Urinary bladder (tissue), 4 donors: Measurements from ENCODE around the gene EDAR. TPM values are rescaled to one million over a fixed set of nuclear protein-coding genes. Genes with fewer than 3 reads are reported as not detected.

Experiments
- DNase-seq: peaks from one replicate; pipeline ENCODE4 v3.0.0-alpha.2; 2015; ENCODE audit errors: extremely low spot score
- H3K27ac ChIP-seq: one replicate; pipeline ENCODE4 v1.5.1; 2013; ENCODE audit warnings: low read depth, mild to moderate bottlenecking, moderate library complexity
- H3K36me3 ChIP-seq: one replicate; pipeline ENCODE4 v1.6.1; 2013; ENCODE audit warnings: mild to moderate bottlenecking, moderate library complexity; ENCODE audit not compliant: insufficient read depth
- H3K4me1 ChIP-seq: one replicate; pipeline ENCODE4 v1.6.1; 2013; ENCODE audit warnings: mild to moderate bottlenecking, moderate library complexity; ENCODE audit not compliant: insufficient read depth
- H3K4me3 ChIP-seq: one replicate; pipeline ENCODE4 v1.5.1; 2013; ENCODE audit warnings: low read depth, low read length
- WGBS: extraction: QIAGEN DNeasy Blood & Tissue Kit; methylation state at CpG from one replicate; pipeline ENCODE4 v1.1.7; 2013; 5-methylcytosine and 5-hydroxymethylcytosine counted together
- polyA plus RNA-seq: library from polyadenylated mRNA; stranded (reverse); fragments of 200-250 nt; gene quantifications from one replicate; pipeline ENCODE4 v1.2.3, GENCODE V29; 2013
- total RNA-seq: library from RNA; depleted of rRNA; stranded (reverse); fragments of >200 nt; gene quantifications from one replicate; pipeline ENCODE4 v1.2.3, GENCODE V29; 2014
- donor health status: healthy with polysubstance abuse.
- donor health status: healthy.

The EDAR gene
- total and polyA plus RNA-seq, 2 donors: 1.7 to 3.9 TPM

DNA sequence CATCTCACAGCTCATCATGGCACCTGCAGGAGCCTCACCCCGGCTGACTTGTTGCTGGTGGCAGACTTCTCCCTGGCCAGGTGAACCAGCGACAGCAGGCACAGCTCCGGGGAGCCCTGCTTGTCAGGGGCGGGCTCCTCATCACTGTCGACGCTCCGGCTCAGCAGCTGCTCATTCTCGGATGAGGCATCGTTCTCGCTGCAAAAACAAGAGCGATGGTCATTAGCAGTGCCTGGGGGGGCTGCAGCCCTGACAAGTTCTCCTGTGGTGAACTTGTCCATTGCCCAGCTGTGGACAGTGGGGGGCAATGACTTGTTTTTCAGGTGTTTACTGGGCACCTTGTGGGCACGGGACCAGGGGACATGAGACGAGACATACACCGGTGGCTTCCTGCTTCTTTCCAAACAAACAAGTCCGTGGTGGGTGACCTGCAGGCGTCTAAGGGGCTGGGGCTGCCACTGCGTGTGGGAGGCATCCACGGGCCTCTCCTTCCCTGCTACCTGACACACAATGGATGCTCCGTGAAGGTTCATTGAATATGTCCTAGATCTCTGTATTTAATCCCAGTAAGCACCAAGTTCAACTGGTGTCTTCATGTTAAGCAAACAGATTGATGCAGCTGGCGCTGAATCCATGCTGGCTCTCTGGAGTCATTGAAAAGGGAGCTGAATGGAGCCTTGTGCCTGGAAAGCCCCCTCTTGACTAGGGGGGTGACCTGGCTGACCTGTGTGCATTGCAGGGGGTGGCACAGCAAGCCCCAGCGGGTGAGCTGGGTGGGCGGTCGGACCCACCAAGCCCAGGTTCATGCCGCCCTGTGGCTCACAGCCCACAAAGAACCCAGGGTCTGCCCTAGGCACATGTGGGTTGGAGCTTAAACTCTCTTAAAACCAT is 81.0 kb downstream of the EDAR start:
- 85% methylated on average over 24 of the region's 24 CpGs for WGBS
- DNase-seq: no peak

DNA sequence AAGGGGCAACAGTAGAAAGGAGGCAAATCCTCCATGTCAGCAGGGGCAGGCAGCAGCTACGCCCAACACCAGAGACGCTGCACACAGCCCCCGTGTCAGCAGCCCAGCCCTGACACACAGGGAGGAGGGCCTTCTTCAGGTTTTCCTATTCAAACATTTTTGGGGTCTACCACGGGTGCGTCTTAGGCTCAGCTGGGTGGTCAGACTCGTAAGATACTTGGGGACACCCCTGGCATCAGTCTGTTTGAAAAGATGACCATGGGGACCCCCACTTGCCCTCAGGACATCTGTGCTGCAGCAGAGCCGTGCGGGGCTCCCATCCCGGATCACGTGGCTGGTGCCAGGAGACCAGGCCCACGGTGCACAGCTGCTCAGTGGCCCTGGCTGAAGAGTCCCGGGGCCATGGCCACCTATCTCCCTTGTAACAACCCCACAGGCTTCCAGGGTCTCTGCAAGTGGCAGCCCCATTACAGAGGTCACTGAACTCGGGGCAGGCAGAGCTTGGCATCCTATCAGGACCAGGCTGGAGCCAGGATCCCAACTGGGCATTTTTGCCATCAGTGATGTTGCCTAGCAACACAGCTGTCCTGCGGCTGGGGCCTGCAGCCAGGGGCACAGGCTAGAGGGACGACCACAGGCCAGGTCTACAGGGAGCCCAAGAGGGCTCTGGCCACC is 82.5 kb downstream of the EDAR start:
- 85% methylated on average over 15 of the region's 15 CpGs for WGBS
- Histone ChIP-seq H3K27ac (no peak overlapping the region), H3K36me3 (no peaks in the 10 kb centered on the region), H3K4me3 (no peak overlapping the region), H3K4me1 (no peaks in the 10 kb centered on the region)
- no peak for DNase-seq

More for the DNA sequence above, 81.0 kb downstream of the EDAR start:
- Histone ChIP-seq H3K36me3 (no peaks in the 10 kb centered on the region), H3K4me3 (no peak overlapping the region), H3K27ac (no peak overlapping the region), H3K4me1 (no peaks in the 10 kb centered on the region)

DNA sequence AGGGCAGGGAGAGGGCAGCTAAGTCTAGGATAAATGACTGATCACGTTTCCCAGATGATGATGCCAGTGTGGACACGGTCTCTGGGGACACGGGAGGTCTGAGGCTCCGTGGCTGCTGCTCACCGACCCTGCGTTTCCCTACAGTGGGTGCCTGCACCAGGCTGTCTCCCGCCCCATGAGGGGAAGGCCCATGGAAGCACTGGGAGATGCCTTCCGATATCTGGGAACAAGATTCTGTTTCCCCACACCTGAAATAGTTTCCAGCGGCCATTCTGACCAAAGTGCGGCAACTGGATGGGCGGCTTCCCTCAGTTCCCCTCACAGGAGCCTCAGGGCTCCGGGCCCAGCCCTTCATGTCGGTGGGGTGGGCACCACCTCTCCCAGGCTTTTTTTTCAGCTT is 83.1 kb downstream of the EDAR start:
- Histone ChIP-seq H3K4me3 (no peak overlapping the region), H3K27ac (no peak overlapping the region), H3K36me3 (no peaks in the 10 kb centered on the region), H3K4me1 (no peaks in the 10 kb centered on the region)
- 88% methylated on average over 13 of the region's 13 CpGs for WGBS
- no peak for DNase-seq

- WGBS: 45% methylated on average over 3 of the region's 3 CpGs
- DNase-seq: no peak
- H3K27ac ChIP-seq: no peak overlapping the region
- H3K36me3 ChIP-seq: no peaks in the 10 kb centered on the region
- H3K4me3 ChIP-seq: no peak overlapping the region
- no peaks in the 10 kb centered on the region for H3K4me1 ChIP-seq
These were observed 83.8 kb downstream of the EDAR start for GRCh38 chr2:108905176-108905575.

DNA sequence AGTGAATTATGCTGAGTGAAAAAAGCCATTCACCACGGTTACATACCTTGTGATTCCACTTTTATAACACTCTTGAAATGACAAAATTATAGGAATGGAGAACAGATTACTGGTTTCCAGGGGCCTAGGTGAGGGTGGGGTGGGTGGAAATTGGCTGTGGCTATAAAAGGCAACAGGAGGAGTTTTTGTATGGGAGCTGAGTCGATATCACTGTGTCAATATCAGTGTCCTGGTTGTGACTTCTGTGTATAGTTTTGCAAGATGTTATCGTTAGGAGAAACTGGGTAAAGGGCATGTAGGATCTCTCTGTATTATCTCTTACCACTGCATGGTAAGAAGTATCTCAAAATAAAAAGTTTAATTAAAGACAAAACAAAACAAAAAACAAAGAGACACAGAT is 84.3 kb downstream of the EDAR start:
- DNase-seq: no peak
- WGBS: 74% methylated on average over 3 of the region's 3 CpGs
- no peaks in the 10 kb centered on the region for H3K36me3 ChIP-seq
- no peak overlapping the region for H3K4me3 ChIP-seq
- no peak overlapping the region for H3K27ac ChIP-seq
- no peaks in the 10 kb centered on the region for H3K4me1 ChIP-seq

- Histone ChIP-seq H3K27ac (no peak overlapping the region), H3K4me3 (no peak overlapping the region), H3K36me3 (no peaks in the 10 kb centered on the region), H3K4me1 (no peaks in the 10 kb centered on the region)
- WGBS: 59% methylated on average over 1 of the region's 1 CpG
- no peak for DNase-seq
These were observed 90.5 kb downstream of the EDAR start for GRCh38 chr2:108898315-108899082.

- 89% methylated on average over 13 of the region's 13 CpGs for WGBS
- no peak for DNase-seq
- Histone ChIP-seq H3K4me1 (no peaks in the 10 kb centered on the region), H3K4me3 (no peak overlapping the region), H3K36me3 (no peaks in the 10 kb centered on the region), H3K27ac (no peak overlapping the region)
These were observed 92.3 kb downstream of the EDAR start for GRCh38 chr2:108896741-108897140.

GRCh38 chr2:108895188-108895587 is 93.8 kb downstream of the EDAR start:
- no peak for DNase-seq
- no peaks in the 10 kb centered on the region for H3K36me3 ChIP-seq
- no peak overlapping the region for H3K4me3 ChIP-seq
- H3K27ac ChIP-seq: no peak overlapping the region
- no peaks in the 10 kb centered on the region for H3K4me1 ChIP-seq
- WGBS: 77% methylated on average over 2 of the region's 2 CpGs

DNA sequence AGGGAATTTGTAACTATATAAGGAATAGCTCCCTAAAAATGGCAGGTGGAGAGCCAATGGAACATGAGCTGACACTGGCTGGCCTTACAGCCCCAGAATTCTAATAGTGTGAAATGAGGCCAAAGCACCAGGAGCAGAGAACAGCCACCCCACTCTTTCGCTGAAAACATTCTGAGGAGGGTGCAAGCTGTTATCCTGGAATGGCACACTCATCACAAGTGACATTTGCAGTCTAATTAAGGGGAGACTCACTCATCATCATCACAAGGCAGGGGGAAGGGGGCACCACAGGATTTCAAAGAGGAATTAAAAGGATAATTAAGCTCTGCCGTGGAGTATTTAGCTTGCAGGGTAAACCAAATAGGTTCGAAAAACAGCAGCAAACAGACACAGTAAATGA is 94.3 kb downstream of the EDAR start:
- Histone ChIP-seq H3K27ac (no peak overlapping the region), H3K4me1 (no peaks in the 10 kb centered on the region), H3K4me3 (no peak overlapping the region), H3K36me3 (no peaks in the 10 kb centered on the region)
- 73% methylated on average over 3 of the region's 3 CpGs for WGBS
- no peak for DNase-seq

DNA sequence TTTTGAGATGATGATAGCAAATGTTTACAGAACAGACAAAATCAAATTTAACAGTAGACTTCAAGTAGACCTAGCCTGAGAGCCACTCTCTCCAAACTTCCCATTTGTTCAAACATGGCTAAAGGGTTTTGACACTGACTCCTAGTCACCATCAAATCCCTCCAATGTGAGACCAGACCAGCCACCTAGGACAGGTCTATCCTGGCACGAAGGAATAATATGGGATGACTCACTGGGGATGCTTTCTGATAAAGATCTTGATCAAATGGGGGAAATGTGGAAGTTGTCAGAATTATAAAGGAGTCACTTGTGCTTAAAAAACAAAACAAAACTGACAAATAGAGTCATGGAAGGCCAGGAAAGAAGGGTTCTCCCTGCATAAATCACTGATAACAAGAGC is 95.7 kb downstream of the EDAR start:
- no peak for DNase-seq
- Histone ChIP-seq H3K4me1 (no peaks in the 10 kb centered on the region), H3K27ac (no peak overlapping the region), H3K36me3 (no peaks in the 10 kb centered on the region), H3K4me3 (no peak overlapping the region)
- 81% methylated on average over 1 of the region's 1 CpG for WGBS

DNA sequence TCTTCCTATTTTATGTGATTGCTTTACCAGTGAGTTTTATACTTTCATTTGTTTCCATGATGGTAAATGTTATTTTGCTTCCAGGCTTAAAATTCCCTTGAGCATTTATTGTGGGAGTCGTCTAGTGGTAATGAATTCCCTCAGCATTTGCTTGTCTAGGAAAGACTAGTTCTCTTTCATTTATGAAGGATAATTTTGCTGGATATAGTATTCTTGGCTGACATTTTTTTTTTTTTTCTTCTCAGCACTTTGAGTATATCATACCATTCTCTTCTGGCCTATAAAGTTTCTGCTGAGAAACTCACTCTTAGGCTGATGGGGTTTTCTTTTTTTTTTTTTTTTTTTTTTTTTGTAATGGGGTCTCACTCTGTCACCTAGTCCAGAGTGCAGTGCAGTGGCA is 99.1 kb downstream of the EDAR start:
- Histone ChIP-seq H3K27ac (no peak overlapping the region), H3K36me3 (no peaks in the 10 kb centered on the region), H3K4me1 (no peaks in the 10 kb centered on the region), H3K4me3 (no peak overlapping the region)
- no peak for DNase-seq
- 97% methylated on average over 1 of the region's 1 CpG for WGBS

- Histone ChIP-seq H3K4me1 (no peaks in the 10 kb centered on the region), H3K4me3 (no peak overlapping the region), H3K27ac (no peak overlapping the region), H3K36me3 (no peaks in the 10 kb centered on the region)
- no peak for DNase-seq
- 58% methylated on average over 6 of the region's 6 CpGs for WGBS
These were observed 104.4 kb downstream of the EDAR start for GRCh38 chr2:108884619-108885018.

DNA sequence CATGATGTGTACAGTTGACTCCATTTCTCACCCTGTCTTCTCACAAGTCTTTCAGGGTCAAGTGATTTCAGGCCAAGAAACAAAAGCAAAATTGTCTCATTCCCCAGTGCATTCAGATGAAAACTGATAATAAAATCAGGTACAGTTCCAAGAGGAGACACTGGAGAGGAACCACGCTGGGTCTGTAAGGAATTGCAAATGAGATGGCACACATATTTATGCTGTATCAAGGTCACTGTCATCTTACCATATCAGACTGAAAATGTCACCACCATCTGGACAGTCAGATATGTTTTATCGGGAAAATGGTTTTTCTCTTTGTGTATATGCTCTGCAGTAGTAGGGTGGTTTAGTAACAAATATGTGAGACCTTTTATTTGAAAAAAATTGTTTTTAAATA is 110.7 kb downstream of the EDAR start:
- 75% methylated on average over 2 of the region's 2 CpGs for WGBS
- H3K36me3 ChIP-seq: no peaks in the 10 kb centered on the region

DNA sequence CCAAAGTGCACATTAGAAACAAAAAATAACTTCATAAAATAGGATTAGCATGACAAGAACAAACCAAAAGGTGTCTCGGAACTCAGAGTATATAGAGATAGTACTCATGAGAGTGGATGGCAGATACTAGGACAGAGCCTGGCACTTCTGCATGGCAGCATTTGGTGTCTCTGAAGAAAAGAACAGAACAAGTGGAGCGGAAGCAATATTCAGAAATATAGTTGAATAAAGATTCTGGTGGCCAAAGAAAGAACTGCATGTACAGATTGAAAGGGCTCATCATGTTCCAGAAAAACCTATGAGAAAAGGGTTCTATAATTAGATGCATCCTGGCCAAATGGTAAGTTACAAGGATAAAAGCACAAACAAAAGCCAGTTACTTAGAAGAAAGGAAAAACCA is 111.5 kb downstream of the EDAR start:
- Histone ChIP-seq H3K27ac (no peak overlapping the region), H3K36me3 (no peaks in the 10 kb centered on the region), H3K4me1 (no peaks in the 10 kb centered on the region), H3K4me3 (no peak overlapping the region)
- no peak for DNase-seq
- 98% methylated on average over 2 of the region's 2 CpGs for WGBS

More for the DNA sequence above, 110.7 kb downstream of the EDAR start:
- no peak overlapping the region for H3K27ac ChIP-seq
- H3K4me3 ChIP-seq: no peak overlapping the region
- no peaks in the 10 kb centered on the region for H3K4me1 ChIP-seq
- no peak for DNase-seq
